HG02642 (cell line): Measurements from ENCODE around the gene AJM1.
A peak's percentile ranks its signal among the peaks of the same experiment; 100 is the strongest.
"Not testable (repeated sequence)": the region's sequence is repeated elsewhere in the genome, so short reads cannot be mapped to it uniquely, and the experiment has no call there.

Experiments
- ATAC-seq: cut with Tn5 transposase; IDR thresholded peaks from one replicate; pipeline ENCODE4 v1.9.1; 2021; ENCODE audit warnings: mild to moderate bottlenecking; ENCODE audit not compliant: unreplicated experiment, poor library complexity

Gene AJM1

DNA sequence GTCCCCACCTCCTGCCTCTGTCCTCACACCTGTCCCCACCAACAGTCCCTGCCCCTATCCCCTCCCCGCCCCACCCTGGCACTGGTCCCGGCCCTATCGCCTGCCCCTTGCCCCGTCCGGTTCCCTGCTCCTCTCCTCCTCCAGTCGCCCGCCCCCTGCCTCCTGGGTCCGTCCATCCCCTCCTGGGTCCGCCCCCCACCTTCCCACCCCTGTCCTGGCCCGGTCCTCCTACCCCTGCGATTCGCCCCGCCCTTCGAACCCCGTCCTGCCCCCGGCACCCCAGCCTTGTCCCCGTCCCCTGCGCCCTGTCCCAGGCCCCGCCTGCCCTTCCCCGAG, 23.5 kb downstream of the AJM1 start:
- no peak for ATAC-seq

DNA sequence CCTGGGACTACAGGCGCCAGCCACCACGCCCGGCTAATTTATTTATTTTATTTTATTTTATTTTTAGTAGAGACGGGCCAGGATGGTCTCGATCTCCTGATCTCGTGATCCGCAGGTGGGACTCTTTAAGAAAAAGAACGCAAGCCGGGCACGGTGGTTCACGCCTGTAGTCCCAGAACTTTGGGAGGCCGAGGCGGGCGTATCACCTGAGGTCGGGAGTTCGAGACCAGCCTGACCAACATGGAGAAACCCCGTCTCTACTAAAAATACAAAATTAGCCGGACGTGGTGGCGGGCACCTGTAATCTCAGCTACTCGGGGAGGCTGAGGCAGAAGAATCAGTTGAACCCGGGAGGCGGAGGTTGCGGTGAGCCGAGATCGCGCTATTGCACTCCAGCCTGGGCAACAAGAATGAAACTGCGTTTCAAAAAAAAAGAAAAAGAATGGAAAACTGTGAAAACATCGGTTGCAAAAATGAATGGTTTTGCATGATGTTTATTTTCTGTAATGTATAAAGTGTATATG, 24.7 kb downstream of the AJM1 start:
- not testable (repeated sequence) for ATAC-seq

DNA sequence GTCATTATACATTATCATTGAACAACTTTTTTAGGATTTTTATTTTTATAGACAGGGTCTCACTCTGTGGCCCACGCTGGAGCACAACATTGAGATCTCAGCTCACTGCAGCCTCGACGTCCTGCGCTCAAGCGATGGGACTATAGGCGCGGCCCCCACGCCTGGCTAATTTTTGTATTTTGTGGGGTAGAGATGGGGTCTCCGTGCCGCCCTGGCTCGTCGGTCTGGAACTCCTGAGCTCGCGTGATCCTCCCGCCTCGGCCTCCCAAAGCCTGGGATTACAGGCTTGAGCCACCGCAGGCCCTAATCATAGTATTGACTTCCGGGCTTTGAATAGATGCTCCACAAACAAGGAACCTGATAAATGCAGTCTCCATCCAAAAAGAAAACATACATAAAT, 25.2 kb downstream of the AJM1 start:
- no peak for ATAC-seq

DNA sequence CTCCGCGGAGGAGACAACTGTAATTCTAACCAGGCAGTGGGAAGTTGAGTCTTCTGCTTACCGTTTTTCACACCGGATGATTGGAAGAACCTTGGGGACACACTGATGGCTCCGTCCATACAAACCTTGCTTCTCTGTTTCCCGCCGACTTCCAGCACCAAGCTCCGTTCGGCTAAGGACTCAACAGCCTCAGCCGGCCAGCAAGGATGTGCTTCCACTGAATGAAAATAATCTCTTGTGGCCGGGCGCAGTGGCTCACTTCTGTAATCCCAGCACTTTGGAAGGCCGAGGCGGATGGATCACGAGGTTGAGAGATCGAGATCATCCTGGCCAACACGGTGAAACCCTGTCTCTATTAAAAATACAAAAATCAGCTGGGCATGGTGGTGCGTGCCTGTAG, 25.6 kb downstream of the AJM1 start:
- ATAC-seq = no peak

DNA sequence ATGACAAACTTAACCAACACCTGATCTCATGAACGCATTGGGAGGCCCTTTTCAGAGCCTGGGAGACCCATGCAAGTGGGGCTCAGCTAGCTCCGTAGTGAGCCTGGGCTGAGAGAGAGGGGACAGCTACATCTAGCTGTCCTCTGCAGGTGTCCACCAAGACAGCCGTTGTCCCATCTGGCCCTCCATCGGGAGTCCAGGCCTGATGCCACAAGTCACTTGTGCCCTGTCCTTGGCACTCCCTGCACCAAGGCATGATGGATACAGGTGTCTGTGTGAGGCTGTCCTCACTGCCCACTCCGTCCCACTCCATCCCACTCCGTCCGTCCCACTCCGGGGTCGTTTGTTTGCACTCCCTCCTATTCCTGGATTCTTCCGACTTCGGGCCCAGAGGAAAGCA, 26.4 kb downstream of the AJM1 start:
- ATAC-seq = no peak

DNA sequence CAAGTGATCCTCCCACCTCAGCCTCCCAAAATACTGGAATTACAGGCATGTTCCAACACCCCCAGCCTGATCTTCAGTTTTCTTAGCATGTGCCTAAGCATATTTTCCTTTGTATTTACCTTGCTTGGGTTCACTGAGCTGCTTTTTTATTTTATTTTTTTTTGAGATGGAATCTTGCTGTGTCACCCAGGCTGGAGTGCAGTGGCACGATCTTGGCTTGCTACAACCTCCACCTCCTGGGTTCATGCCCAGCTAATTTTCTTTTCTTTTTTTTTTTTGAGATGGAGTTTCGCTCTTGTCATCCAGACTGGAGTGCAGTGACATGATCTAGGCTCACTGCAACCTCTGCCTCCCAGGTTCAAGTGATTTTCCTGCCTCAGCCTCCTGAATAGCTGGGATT, 27.3 kb downstream of the AJM1 start:
- ATAC-seq = not testable (repeated sequence)

DNA sequence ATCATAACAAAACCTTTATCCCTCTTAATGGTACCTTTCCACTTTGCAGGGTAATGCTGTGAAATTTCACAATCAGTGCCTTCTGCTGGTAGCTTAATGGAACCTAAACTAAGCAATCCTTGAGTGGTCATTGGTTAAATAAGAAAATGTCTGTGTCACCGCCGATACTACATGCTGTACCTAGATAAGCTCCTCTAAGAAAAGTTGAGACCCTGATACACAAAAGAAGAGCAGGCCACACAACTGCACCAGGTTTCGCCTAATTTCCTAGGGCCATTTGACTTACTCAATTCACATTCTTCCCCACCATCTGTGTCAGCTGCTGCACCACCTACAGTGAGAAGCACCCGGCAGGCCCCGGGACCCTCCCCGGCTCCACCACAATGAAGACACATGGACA, 32.9 kb downstream of the AJM1 start:
- no peak for ATAC-seq

DNA sequence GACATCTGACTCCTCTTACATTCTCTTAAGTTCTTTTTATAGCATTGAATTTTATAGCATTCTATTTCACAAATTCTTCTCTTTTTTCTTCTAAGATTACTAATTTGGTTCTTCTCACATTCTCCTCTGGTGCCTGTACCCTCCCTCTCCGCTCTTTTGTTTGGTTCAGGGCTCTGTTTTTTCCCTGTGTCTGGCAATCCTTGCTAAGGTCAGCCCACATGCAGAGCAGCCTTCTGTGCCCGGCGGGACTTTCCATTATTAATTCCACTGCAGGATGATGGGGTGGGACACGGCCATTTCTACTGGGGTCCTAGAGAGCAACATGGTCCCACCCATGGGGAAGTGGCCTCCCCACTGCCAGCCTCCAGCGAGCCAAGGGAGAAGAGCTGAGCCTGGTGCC, 34.2 kb downstream of the AJM1 start:
- ATAC-seq = no peak

DNA sequence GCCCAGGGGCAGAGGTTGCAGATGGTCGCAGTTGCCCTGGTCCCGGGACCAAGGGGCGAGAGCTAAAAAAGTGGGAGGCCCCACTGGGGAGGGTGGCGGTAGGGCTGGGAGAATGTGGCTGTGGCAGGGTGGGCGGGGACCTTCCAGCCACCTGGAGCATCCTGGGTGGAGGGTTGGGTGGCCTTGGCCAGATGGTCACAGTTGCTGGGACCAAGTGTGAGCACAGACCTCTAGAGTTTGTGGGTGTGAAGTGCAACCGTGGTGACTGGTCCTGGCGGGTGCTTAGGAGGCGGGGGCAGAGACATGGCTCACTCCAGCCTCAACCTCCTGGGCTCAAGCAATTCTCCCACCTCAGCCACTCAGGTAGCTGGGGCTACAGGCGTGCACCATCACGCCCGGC, 38.4 kb downstream of the AJM1 start:
- ATAC-seq = no peak

DNA sequence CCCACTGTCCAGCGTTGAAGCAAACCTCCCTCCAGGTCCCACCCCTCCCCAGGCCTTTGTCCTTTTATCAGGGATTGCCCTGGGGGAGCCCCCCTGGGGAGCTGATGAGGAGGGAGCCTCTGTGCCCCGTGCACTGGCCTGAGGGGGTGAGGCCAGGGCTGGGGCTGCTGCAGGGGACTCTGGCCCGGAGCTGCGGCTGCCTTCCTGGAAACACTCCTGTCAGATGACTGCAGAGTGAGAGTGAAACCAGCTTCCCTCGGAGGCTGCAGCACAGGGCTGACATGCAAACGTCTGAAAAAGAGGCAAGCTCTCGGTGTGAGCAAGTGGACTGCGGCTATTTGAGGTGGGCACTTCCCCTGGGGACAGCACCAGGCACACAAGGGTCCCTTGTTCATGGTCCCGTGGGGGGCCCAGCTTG, 39.4 kb downstream of the AJM1 start:
- no peak for ATAC-seq

DNA sequence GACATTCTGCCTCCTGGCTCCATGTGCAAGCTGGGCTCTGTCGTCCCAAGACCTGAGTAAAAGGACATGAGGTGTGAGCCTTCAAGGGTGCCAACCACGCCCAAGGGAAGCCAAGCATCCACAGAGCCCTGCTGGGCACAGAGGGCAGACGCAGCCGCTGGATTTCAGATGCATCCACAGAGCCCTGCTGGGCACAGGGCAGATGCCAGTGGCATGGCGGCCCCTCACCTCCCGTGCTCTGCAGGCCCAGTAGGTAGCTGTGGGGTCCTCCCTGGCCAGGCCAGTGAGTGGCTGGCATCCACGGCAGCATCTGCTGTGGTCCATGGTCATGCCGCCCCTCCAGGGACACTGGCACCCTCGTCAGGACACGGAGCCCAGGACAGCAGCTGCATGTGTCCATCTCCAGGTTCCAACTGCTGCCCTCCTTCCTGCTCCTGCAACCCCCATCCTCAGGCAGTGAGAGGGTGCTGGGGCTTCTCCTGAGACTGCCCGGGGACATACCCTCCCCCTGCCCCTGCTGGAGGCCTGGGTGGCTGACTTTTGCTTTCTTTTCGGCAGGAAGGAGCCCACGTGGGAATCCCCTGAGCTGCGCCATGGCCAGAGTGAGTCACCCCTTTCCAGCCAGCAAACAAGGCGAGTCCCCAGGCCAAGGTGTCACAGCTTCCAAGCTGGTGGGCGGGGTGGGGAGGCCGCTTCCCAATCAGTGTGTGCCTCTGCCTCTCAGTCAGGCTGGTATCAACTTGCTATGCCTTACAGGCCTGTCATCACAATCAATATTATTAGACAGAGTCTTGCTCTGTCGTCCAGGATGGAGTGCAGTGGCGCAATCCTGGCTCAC, 40.0 kb downstream of the AJM1 start:
- peak; percentile 29 for ATAC-seq

DNA sequence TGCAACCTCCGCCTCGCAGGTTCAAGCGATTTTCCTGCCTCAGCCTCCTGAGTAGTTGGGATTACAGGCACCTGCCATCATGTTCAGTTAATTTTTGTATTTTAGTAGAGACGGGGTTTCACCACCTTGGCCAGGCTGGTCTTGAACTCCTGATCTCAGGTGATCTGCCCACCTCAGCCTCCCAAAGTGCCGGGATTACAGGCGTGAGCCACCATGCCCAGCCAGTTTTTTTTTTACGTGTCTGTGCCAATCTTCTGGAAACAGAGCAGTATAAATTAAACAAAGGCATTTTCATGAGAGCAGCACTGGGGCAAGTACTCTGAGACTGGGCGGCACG, 40.6 kb downstream of the AJM1 start:
- not testable (repeated sequence) for ATAC-seq

DNA sequence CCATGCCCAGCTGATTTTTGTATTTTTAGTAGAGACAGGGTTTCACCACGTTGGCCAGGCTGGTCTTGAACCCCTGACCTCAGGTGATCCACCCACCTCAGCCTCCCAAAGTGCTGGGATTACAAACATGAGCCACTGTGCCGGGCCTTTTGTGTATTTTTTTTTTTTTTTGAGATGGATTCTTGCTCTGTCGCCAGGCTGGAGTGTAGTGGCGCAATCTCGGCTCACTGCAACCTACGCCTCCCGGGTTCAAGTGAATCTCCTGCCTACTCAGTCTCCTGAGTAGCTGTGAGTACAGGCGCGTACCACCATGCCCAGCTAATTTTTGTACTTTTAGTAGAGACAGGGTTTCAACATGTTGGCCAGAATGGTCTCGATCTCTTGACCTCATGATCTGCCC, 41.4 kb downstream of the AJM1 start:
- ATAC-seq = not testable (repeated sequence)

DNA sequence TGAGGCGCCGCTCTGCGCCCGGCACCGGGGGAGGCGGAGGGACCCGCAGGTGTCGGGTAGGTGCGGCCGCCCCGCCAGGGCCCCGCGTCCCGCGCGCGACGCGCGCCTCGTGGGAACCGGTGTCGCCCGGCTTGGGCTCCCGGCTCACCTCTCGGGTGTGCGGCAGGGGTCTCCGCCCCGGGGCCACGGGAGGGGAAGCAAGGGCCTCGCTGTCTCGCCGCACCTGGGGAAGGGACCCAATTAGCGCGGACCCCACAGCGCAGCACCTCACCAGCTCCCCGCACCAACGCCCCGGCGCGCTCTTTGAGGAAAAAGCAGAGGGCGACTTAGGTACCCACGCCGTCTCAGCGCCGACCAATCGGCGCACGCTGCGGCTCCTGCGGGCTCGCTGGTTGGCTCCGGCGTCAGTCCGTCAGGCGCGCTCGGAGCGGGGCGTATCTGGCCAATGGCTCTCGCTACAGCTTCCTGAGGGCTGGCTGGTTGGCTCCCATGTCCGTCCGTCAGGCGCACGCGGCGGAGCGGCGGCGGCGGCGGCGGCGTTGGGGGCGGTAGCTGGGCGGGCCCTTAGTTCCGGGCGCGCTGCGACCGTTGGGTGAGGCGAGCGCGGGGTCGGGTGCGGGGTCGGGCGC, 43.8 kb downstream of the AJM1 start, which contains the start of gene TRAF2:
TSS of gene TRAF2 (plus strand) at position 567 of the 629 bp plus-strand sequence. CDS start 12,225 bp downstream, outside the sequence.
- peak; percentile 83 for ATAC-seq

DNA sequence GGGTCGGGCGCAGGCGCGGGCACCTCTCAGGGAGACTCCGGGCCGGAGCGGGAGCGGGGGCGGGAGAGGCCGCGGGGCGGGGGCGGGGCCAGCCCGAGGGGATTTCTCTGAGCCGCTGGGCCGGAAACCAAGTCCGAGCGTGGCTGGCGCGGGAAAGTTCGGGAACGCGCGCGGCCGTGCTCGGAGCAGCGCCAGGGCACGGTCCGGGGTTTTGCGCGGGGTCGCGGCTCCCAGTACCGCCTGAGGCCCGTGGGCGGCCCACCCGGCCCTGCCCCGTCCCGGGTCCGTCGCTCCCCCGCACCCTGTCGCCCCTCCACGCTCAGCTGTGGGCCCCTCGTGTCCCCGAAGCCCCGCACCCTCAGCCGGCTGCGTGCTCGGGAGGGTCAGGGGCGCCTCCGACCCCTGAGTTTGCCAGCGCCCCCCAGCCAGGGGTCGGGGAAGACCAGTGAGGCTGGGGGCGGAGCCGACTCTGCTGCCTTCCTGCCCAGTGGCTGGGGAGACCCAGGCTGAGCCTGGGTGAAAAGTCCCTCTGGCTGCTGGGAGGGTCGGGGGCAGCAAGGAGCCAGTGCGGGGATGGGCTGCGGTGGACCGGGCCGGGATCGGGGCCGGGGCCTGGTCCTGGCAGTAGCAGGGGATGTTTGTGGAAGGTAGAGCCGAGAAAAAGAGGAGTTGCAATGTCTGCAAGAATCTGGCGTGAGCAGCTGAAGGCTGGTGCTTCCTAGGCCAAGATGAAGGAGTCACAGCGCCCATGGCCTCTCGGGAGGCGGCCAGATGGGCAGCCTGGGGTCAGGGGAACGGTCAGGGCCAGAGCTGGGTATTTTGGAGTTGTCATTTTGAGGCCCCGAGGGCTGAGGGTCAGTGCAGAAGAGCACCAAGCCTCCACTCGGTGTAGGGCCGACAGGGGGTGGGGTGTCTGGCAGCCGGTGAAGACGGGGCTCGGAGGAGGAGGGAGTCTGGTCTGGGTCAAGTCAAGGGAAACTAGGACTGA, 44.6 kb downstream of the AJM1 start:
- peak; percentile 17 for ATAC-seq

DNA sequence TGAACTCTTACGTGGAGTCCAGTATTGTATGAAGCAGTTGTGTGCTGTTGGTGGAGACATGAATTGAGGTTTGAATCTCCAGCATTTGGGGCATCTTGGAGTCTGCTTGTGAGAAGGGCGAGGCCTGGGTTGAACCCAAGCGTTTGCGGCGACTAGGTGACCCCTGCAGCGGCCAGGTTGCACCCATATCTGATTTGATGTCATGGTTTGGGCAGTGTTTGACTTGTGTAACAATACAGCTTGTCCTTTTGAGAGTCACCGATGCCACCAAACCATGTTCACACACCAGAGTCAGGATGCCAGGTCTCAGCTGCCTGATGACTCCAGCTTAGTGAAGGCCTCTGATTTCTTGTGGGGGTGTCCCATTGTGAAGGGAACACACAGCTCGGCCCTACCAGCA, 46.2 kb downstream of the AJM1 start:
- ATAC-seq = no peak

DNA sequence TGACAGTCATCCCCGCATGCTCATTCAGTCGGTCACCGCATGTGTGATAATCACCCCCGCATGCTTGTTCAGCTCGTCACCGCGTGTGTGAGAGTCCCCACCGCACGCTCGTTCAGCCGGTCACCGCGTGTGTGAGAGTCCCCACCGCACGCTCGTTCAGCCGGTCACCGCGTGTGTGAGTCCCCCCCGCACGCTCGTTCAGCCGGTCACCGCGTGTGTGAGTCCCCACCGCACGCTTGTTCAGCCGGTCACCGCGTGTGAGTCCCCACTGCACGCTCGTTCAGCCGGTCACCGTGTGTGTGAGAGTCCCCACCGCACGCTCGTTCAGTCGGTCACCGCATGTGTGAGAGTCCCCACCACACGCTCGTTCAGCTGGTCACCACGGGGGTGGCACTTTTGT, 47.6 kb downstream of the AJM1 start:
- no peak for ATAC-seq

DNA sequence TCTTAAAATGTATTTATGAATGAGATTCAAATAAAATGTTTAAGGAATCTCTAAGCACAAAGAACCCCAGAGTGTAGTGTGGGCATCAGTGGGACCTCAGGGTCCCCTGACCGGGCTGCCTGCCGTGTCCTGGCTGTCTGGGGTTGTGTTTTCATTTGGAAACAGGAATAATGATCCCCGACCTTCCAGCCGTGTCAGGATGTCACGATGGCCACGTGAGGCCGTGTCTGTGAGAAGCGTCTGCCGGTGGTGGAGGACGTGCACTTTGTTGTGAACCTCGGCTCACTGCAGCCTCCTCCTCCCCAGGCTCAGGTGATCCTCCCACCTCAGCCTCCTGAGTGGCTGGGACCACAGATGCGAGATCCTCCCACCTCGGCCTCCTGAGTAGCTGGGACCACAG, 48.4 kb downstream of the AJM1 start:
- no peak for ATAC-seq
